Mesenteric fat pad (tissue), 1 donor: ENCODE results near the gene S100B. TPM values are rescaled to one million over a fixed set of nuclear protein-coding genes. Genes with fewer than 3 reads are reported as not detected.

Source experiments
- DNase-seq: peaks from one replicate; pipeline ENCODE4 v3.0.0-alpha.2; 2020; ENCODE audit warnings: low spot score
- total RNA-seq: library from RNA; stranded (reverse); fragmentation: NEBNext Ultra II Directional; extraction: Animal tissue kit (Norgen Biotek cat#: 25700); gene quantifications from one replicate; pipeline ENCODE4 v1.2.1, GENCODE V29; 2021
- donor health status: DM: yes; HTN: yes; CAD: no.

The S100B gene
- total RNA-seq, 1 donor from 2014 or later, result 102 TPM

DNA sequence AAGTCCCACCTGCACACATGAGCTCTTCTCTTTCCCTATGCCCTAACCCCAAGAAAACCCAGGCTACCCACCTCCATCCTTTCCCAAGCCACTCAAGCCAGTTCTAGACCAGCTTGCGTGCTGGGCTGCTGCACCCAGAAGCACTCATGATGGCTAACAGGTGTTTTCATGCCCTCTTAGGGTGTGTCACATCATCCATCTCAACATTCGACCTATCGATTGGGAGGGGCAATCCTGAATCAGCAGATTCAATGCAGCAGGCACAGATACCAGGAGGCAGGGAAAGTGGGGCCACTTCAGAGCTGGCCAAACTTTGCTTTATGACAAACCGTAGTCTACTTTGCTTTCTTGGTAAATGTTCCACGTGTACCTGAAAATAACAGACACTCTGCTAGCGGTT is 24.0 kb upstream of the S100B start:
- no peak for DNase-seq

- DNase-seq, result no peak
These were observed 22.8 kb upstream of the S100B start for GRCh38 chr21:46627726-46628125.

GRCh38 chr21:46626975-46627501 is 22.2 kb upstream of the S100B start:
- no peak for DNase-seq

- no peak for DNase-seq
These were observed 21.7 kb upstream of the S100B start for GRCh38 chr21:46626536-46626935.

- no peak for DNase-seq
These were observed 20.9 kb upstream of the S100B start for GRCh38 chr21:46625759-46626158.

- DNase-seq, result no peak
These were observed 19.2 kb upstream of the S100B start for GRCh38 chr21:46624050-46624449.

DNA sequence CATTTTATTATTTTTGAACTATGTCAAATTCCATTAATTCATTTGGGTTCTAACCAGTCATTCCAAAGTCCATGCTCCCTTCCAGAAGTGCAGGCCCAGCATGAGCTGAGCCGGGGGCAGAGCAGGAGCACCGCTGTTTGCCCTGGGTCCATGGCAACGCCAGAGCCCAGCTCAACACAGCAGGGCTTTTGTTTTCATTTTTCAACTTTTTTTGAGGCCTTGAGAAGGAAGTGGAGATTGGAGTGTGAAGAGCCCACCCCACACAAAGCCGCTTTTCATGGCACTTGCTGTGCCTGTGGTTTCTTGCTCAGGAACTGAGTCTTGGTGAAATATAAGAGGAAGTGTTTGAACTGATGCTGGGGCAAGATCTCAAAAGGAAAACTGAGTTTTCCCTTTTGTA is 17.3 kb upstream of the S100B start:
- no peak for DNase-seq

GRCh38 chr21:46621457-46622182 is 16.7 kb upstream of the S100B start:
- no peak for DNase-seq

DNA sequence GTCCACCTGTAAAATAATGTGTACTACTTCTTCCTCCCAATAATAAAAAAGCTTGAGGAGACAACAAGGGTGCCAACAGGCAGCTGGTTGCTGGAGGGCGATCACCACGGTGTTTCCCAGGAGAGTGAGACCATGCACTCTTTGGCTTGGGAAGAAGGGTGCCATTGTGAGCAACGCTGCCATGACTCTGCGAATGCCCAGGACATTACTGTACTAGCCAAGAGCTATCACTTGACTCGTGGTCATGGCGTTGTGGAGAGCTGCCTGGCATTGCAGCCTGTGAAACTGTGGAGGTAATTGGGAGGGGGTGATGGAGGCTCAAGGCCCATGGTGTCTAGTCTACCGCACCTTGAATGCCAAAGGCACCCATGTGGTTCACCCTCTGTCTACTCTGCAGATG is 16.0 kb upstream of the S100B start:
- DNase-seq, result no peak

DNA sequence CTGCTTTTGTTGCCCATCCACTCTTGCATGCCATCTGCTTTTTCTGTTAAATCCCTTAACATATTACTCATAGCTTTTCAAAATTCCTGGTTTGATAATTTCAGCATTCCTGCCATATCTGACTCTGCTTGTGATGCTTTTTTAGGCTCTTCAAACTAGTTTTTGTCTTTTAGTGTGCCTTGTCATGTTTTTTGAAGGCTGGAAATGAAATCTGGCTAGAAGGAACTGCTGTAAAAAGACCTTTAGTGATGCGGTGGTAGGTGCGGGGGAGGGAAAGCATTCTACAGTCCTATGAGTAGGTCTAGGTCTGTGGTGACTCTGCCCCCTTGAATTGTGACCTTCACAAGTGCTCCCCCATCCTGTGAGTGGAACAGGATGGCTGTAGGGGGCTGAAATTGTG is 15.0 kb upstream of the S100B start:
- DNase-seq, result no peak

DNA sequence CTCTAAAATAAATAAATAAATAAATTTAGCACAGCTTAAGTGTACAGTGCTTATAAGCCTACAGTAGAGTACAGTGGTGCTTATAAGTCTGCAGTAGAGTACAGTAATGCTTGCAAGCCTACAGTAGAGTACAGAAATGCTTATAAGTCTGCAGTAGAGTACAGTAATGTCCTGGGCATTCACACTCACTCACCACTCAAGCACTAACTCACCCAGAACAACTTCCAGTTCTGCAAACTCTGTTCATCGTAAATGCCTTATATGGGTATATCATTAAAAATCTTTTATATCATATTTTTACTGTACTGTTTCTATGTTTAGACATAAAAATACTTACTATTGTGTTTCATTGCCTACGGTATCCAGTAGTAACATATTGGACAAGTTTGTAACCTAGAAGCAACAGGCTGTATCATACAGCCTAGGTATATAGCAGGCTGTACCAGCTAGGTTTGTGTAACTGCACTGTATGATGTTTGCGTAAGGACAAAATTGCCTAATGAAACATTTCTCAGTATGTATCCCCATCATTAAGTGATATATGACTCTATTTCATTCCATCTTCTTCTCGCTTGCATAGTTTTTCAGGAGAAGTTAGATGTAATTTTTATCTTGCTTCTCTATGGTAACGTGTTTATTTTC is 14.0 kb upstream of the S100B start:
- DNase-seq, result no peak

DNA sequence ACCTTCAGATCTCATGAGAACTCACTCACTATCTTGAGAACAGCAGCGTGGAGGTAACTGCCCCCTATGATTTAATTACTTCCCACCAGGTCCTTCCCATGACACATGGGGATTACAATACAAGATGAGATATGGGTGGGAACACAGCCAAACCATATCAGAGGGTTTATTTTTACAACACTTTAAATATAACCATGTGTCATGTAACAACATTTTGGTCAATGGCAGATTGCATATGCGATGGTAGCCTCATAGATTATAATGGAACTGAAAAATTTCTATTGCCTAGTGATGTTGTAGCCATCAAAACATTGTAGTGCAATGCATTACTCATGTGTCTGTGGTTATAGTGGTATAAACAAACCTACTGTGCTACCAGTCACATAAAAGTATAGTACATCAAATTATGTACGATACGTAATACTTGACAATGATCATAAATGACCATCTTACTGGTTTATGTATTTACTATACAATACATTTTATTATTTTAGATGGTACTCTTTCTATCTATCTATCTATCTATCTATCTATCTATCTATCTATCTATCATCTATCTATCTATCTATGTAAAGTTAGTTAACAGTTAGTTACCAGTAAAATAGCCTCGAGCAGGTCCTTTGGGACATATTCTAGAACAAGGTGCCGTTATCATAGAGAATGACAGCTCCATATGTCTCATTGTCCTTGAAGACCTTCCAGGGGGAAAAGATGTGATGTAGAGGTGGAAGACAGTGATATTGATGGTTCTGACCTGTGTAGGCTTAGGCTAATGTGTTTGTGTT is 12.6 kb upstream of the S100B start:
- no peak for DNase-seq

DNA sequence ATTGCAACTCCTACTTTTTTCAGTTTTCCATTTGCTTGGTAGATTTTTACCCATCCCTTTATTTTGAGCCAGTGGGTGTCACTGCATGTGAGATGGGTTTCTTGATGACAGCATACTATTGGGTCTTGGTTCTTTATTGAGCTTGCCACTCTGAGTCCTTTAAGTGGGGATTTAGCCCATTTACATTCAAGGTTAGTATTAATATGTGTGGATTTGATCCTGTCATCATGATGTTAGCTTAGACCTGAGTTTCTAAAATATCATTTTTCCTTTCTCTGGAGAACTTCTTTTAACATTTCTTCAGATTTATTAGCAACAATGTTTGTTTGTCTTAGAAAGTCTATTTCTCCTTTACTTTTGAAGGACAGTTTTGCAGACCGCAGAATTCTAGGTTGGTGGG is 11.8 kb upstream of the S100B start:
- no peak for DNase-seq

DNA sequence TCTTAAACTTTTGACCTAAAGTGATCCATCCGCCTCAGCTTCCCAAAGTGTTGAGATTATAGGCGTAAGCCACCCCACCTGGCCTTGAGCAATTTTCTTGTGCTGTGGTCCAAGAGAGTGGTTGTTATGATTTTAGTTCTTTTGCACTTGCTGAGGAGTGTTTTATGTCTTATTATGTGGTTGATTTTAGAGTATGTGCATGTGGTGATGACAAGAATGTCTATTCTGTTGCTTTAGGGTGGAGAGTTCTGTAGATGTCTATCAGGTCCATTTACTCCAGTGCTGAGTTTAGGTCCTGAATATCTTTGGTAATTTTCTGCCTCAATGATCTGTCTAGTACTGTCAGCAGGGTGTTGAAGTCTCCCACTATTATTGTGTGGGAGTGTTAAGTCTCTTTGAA is 11.2 kb upstream of the S100B start:
- no peak for DNase-seq

DNA sequence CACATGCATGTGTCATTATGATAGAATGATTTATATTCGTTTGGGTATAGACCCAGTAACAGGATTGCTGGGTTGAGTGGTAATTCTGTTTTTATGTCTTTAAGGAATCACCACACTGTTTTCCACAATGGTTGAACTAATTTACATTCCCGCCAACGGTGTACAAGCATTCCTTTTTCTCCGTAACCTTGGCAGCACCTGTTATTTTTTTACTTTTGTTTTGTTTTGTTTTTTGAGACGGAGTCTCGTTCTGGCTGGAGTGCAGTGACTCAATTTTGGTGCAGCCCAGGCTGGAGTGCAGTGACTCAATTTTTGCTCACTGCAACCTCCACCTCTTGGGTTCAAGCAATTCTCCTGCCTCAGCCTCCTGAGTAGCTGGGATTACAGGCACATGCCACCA is 8.5 kb upstream of the S100B start:
- DNase-seq, result no peak

GRCh38 chr21:46610018-46610701 is 5.3 kb upstream of the S100B start:
- DNase-seq, result no peak

- no peak for DNase-seq
These were observed 3.8 kb upstream of the S100B start for GRCh38 chr21:46608672-46609111.

DNA sequence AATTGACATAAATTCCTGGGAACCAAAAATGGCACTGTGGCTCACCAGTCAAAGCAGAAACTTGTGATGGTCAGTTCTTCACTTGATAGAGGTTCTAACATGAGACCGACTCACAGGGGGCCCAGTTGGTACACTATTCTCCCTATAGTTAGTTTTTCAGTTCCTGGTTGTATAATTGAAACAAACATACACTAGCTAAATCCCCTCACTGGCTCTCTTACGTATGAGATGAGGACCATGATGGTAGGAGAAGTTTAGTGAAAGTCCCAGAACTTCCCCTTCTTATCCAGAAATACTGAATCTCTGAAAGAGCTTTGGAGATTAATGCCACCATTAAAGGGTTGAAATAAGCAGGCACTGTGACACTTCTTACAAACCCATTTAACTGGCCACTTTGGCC is 2.8 kb upstream of the S100B start:
- DNase-seq, result no peak

DNA sequence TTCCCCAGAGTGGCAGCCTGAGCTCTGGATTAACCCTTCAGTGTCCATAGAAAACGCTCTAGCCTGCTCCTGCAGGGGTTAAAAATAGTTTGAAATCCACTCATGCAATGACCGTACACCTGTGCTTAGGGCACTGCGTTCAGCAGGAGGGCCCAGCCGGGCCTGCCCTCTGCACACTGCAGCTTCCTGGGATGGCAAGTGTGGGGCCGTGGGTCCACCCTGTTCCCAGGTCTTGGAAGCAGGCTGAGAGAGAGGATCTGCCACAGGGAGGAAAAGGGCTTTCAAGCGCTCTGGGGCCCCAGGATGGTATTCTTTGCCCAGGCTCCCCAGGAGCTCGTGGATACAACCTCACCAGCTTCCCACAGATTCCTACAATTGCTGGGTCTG is 1.5 kb upstream of the S100B start:
- DNase-seq, result no peak

- no peak for DNase-seq
These were observed 1.0 kb upstream of the S100B start for GRCh38 chr21:46605767-46606426.
